Astrocyte of the cerebellum (primary cell): ENCODE results near the gene RFNG.

Experiments used
- DNase-seq: peaks from one replicate; pipeline ENCODE4 v3.0.0-alpha.2; 2011; ENCODE audit warnings: low read depth
- H3K4me3 ChIP-seq: 2 replicates; pipeline ENCODE4 v1.5.1; 2011; ENCODE audit warnings: mild to moderate bottlenecking, low read depth, low read length, moderate library complexity
- CTCF ChIP-seq: IDR thresholded peaks from 2 replicates; pipeline ENCODE4 v1.5.1; 2012; ENCODE audit warnings: low read length, low read depth, moderate library complexity, mild to moderate bottlenecking; ENCODE audit errors: missing control alignments
- in situ Hi-C: cut with HindIII; loops from 2 replicates; pipeline ENCODE4 v1.10.0; 2017; ENCODE audit warnings: low sequenced_read_pairs

The RFNG gene

GRCh38 chr17:82092995-82093751 lies 41.6 kb upstream of the RFNG start:
- in situ Hi-C loops = no loop called here
- H3K4me3 ChIP-seq = no peak overlapping the region
- DNase-seq = no peak
- no peak for TF ChIP-seq CTCF

- in situ Hi-C loops = no loop called here
- DNase-seq = no peak
- H3K4me3 ChIP-seq = no peak overlapping the region
- TF ChIP-seq CTCF = no peak
These were observed 41.0 kb upstream of the RFNG start for GRCh38 chr17:82092628-82092994.

- DNase-seq = no peak
- in situ Hi-C loops = no loop called here
- no peak for TF ChIP-seq CTCF
- H3K4me3 ChIP-seq = no peak overlapping the region
These were observed 40.5 kb upstream of the RFNG start for GRCh38 chr17:82092094-82092586.

DNA sequence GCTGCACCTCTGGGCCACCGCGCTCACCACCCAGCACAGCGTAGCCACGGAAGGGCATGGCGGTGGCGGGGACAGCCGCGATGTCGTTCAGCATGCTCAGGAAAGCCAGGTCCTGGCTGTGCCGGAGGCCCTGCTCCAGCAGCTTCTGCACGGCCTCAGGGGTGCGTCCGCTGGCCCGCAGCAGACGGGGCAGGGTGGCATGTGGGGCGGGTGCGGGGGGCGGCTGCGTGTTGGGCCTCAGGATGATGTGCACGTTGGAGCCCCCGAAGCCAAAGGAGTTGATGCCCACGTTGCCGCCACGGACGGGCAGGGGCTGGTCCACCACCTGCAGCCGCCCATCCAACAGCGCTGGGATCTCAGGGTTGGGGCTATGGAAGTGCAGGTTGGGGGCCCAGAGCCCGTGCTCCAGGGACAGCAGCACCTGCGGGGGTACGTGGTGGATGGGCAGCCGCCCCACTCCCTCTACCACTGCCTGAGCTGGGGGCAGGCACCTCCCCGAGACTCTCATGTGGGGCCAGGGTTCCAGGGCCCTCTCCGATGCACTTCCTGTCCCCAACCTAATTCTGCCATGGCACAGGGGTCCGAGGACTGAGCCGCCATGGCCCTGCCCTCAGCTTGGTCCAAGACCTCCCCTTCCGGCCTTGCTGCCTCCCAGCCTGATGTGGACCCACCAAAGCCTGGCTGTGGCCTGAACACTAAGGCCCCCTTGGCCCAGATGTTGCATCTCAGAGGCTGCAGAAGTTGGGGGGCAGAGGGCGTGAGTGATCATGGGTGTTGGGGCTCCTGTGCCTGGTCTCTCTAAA lies 39.9 kb upstream of the RFNG start:
- no peak for TF ChIP-seq CTCF
- no peak for DNase-seq
- in situ Hi-C loops = no loop called here
- H3K4me3 ChIP-seq = no peak overlapping the region

DNA sequence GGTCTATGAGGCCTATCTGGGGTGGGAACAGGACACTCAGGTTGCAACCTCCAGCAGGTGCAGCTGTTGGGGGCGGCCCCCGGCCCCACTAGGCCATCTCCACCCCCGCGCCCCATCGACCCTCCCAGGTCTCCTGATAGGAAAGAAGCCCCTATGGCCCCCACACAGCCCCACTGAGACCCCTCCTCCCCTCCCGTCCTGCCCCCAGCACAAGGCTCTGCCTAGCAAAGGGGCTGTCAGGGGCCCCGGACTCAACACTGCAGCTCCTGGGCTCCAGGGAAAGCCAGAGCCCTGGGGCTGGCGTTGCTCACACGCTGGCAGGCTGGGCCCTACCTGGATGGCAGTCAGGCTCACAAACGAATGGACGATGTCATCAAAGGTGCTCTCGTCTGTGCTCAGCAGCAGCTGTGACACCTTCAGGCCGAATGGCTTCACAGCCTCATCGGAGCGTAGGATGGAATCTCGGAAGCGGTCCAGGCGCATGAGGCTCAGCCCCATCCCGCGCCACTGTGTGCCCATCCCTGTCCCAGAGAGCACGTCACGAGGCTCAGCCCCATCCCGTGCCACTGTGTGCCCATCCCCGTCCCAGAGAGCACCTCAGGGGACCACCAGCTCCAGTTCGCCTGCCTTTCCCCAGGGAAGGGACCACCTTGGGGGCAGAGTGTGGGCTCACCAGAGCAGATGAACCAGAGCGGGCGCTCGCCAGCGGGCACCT lies 39.1 kb upstream of the RFNG start:
- in situ Hi-C loops = no loop called here
- TF ChIP-seq CTCF = no peak
- no peak overlapping the region for H3K4me3 ChIP-seq
- DNase-seq = no peak
